ENCODE data around the gene SNX17. TPM values are rescaled to one million over a fixed set of nuclear protein-coding genes. Genes with fewer than 3 reads are reported as not detected.
A peak's percentile ranks its signal among the peaks of the same experiment; 100 is the strongest.

SNX17 gene
- total and polyA plus RNA-seq, 2 of the 13 experiments (the other 11 are each of a cell fraction or from before 2014, with no cell fraction given) = 75.0 to 109 TPM

DNA sequence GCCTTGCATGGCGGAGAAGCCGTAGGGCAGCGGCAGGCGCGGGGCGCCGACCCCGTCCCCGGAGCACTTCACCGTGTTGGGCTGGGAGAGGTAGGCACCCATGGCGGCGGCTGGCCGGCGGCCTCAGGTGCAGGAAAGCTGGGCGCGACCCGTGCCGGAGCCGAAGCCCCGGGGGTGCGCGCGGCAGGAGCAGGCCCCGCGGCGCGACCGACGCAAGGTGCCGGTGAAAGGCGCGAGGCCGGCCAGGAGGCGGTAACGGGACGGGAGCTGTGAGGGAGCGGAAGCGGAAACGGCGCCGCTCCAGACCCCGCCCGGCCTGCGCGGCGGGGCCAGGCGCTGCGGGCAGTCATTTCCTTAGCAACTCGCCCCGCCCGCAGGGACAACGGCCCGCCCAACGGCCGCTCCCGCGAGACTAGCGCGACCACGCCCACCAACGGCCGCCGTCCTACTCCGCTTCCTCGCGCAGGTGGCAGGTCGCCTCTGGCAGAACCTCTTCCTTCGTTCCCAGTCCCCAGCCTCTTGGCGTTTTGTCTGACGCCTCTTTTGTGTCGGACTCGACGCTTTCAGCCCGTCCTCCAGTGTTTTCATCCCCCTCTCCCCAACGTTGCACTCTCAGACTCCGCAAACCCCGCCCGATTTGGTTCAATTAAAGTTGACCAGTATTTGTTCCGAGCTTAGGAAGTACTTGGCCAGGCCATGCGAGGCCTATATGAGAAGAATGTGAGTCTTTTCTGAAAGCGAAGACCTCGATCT, 39.1 kb downstream of the SNX17 start, which contains the start of gene PPM1G (continued):
- TF ChIP-seq ZNF136 (CRISPR knock-in tag; IDR thresholded peaks at IDR 0.05; ENCODE audit: low read depth) (peak; percentile 95), ATF7-NPFF (CRISPR knock-in tag; IDR thresholded peaks at IDR 0.05; ENCODE audit: low read depth) (peak; percentile 94), ELF4 (CRISPR knock-in tag; IDR thresholded peaks at IDR 0.05; ENCODE audit: borderline replicate concordance) (no peak), HDAC2 (CRISPR knock-in tag; IDR thresholded peaks at IDR 0.05) (peak; percentile 57; the same call in 1 of the 2 replicates), NFIB (CRISPR knock-in tag; IDR thresholded peaks at IDR 0.05; ENCODE audit: borderline replicate concordance) (no peak), ZNF501 (CRISPR knock-in tag; IDR thresholded peaks at IDR 0.05) (peak; percentile 95), ZNF570 (CRISPR knock-in tag; IDR thresholded peaks at IDR 0.05; ENCODE audit: borderline replicate concordance) (no peak), GTF3A (CRISPR knock-in tag; conservative IDR thresholded peaks at IDR 0.05) (no peak), TSC22D2 (CRISPR knock-in tag; IDR thresholded peaks at IDR 0.05; ENCODE audit: borderline replicate concordance) (peak; percentile 81; the same call in 1 of the 2 replicates), ZNF768 (CRISPR knock-in tag; IDR thresholded peaks at IDR 0.05) (peak; percentile 61; the same call in 1 of the 2 replicates), ZNF598 (CRISPR knock-in tag; IDR thresholded peaks at IDR 0.05; ENCODE audit: borderline replicate concordance) (peak; percentile 88; the same call in 1 of the 2 replicates), MYNN (CRISPR knock-in tag; IDR thresholded peaks at IDR 0.05; ENCODE audit: low read depth) (no peak), SOX6 (IDR thresholded peaks at IDR 0.05) (no peak), SOX6 (CRISPR knock-in tag; IDR thresholded peaks at IDR 0.05) (peak; percentile 79), RBAK (CRISPR knock-in tag; IDR thresholded peaks at IDR 0.05) (no peak), ZNF766 (CRISPR knock-in tag; IDR thresholded peaks at IDR 0.05; ENCODE audit: borderline replicate concordance) (peak; percentile 90), TOE1 (CRISPR knock-in tag; IDR thresholded peaks at IDR 0.05) (no peak; the same call in 1 of the 2 replicates), ZNF207 (IDR thresholded peaks at IDR 0.05; ENCODE audit: borderline replicate concordance) (no peak), ZNF124 (CRISPR knock-in tag; IDR thresholded peaks at IDR 0.05) (peak; percentile 82), PRPF4 (IDR thresholded peaks at IDR 0.05; ENCODE audit: low read depth, low read length, poor library complexity, severe bottlenecking) (no peak), ZNF724P (CRISPR knock-in tag; IDR thresholded peaks at IDR 0.05; ENCODE audit: borderline replicate concordance) (peak; percentile 90), PHB2 (IDR thresholded peaks at IDR 0.05; ENCODE audit: partially characterized antibody) (no peak), NFYB (CRISPR knock-in tag; IDR thresholded peaks at IDR 0.05) (no peak; the same call in 1 of the 2 replicates)
- TF ChIP-seq, protein P1, sequence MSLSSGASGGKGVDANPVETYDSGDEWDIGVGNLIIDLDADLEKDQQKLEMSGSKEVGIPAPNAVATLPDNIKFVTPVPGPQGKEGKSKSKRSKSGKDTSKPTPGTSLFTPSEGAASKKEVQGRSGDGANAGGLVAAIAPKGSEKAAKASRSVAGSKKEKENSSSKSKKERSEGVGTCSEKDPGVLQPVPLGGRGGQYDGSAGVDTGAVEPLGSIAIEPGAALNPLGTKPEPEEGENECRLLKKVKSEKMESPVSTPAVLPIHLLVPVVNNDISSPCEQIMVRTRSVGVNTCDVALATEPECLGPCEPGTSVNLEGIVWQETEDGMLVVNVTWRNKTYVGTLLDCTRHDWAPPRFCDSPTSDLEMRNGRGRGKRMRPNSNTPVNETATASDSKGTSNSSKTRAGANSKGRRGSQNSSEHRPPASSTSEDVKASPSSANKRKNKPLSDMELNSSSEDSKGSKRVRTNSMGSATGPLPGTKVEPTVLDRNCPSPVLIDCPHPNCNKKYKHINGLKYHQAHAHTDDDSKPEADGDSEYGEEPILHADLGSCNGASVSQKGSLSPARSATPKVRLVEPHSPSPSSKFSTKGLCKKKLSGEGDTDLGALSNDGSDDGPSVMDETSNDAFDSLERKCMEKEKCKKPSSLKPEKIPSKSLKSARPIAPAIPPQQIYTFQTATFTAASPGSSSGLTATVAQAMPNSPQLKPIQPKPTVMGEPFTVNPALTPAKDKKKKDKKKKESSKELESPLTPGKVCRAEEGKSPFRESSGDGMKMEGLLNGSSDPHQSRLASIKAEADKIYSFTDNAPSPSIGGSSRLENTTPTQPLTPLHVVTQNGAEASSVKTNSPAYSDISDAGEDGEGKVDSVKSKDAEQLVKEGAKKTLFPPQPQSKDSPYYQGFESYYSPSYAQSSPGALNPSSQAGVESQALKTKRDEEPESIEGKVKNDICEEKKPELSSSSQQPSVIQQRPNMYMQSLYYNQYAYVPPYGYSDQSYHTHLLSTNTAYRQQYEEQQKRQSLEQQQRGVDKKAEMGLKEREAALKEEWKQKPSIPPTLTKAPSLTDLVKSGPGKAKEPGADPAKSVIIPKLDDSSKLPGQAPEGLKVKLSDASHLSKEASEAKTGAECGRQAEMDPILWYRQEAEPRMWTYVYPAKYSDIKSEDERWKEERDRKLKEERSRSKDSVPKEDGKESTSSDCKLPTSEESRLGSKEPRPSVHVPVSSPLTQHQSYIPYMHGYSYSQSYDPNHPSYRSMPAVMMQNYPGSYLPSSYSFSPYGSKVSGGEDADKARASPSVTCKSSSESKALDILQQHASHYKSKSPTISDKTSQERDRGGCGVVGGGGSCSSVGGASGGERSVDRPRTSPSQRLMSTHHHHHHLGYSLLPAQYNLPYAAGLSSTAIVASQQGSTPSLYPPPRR (CRISPR knock-in tag; IDR thresholded peaks at IDR 0.05; ENCODE audit: borderline replicate concordance) = no peak; the same call in 1 of the 2 replicates
- TF ChIP-seq, protein P2, sequence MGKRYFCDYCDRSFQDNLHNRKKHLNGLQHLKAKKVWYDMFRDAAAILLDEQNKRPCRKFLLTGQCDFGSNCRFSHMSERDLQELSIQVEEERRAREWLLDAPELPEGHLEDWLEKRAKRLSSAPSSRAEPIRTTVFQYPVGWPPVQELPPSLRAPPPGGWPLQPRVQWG (CRISPR knock-in tag; IDR thresholded peaks at IDR 0.05; ENCODE audit: borderline replicate concordance, low read depth) = no peak
- TF ChIP-seq, protein P3, sequence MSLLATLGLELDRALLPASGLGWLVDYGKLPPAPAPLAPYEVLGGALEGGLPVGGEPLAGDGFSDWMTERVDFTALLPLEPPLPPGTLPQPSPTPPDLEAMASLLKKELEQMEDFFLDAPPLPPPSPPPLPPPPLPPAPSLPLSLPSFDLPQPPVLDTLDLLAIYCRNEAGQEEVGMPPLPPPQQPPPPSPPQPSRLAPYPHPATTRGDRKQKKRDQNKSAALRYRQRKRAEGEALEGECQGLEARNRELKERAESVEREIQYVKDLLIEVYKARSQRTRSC (CRISPR knock-in tag; IDR thresholded peaks at IDR 0.05; ENCODE audit: low read depth) = no peak

All from HepG2 (cell line).